CD4-positive, alpha-beta T cell (primary cell): ENCODE data around the gene SLC24A3. TPM values are rescaled to one million over a fixed set of nuclear protein-coding genes. Genes with fewer than 3 reads are reported as not detected.

Experiments
- ATAC-seq: fragments of 200-7000 bp; cut with Tn5 transposase; one replicate; pipeline ENCODE4 v1.10.0; 2022; ENCODE audit warnings: mild to moderate bottlenecking; ENCODE audit not compliant: poor library complexity
- CTCF ChIA-PET: fragments of 350-600 bp; sonication (Branson Sonifier 250); formaldehyde crosslinking; loops from one replicate; lab custom pipeline; 2021; ENCODE audit warnings: antibody characterized with exemption, inconsistent platforms; lab: Charles Lee
- POLR2A ChIA-PET: fragments of 350-600 bp; sonication (Branson Sonifier 250); formaldehyde crosslinking; loops from one replicate; lab custom pipeline; 2021; ENCODE audit warnings: antibody characterized with exemption, inconsistent platforms; lab: Charles Lee
- DNase-seq, 14 experiments: peaks; one replicate each; pipeline ENCODE4 v3.0.0-alpha.2; 2013 to 2020; ENCODE audit warnings: mixed read lengths in 2 of 14
- H3K27ac ChIP-seq, 2 donors: one replicate each; pipeline versions ENCODE4 v1.5.1 to v1.7.0; 2013; ENCODE audit warnings: low read length in 2 of 2, low read depth in 1 of 2, mild to moderate bottlenecking in 1 of 2
- H3K27me3 ChIP-seq, 2 experiments: 1 replicate in 1 of 2; 2 replicates in 1 of 2; pipeline versions ENCODE4 v1.6.1 to v1.7.0; 2013; ENCODE audit warnings: low read length in 2 of 2, control low read depth in 1 of 2, mild to moderate bottlenecking in 1 of 2, moderate library complexity in 1 of 2; ENCODE audit not compliant: insufficient read depth in 2 of 2, control insufficient read depth in 1 of 2
- H3K36me3 ChIP-seq: one replicate; pipeline ENCODE4 v1.6.1; 2013; ENCODE audit warnings: low read length, control low read depth; ENCODE audit not compliant: insufficient read depth
- H3K4me1 ChIP-seq: one replicate; pipeline ENCODE4 v1.6.1; 2013; ENCODE audit warnings: low read length, control low read depth; ENCODE audit not compliant: insufficient read depth
- H3K4me3 ChIP-seq: one replicate; pipeline ENCODE4 v1.5.1; 2013; ENCODE audit warnings: mild to moderate bottlenecking, low read length, moderate library complexity
- H3K9me3 ChIP-seq, 2 experiments: 1 replicate in 1 of 2; 2 replicates in 1 of 2; pipeline versions ENCODE4 v1.6.1 to v1.7.0; 2013; ENCODE audit warnings: low read length in 2 of 2, mild to moderate bottlenecking in 2 of 2, control low read depth in 1 of 2, moderate library complexity in 1 of 2; ENCODE audit not compliant: control insufficient read depth in 1 of 2, insufficient read depth in 1 of 2
- H3K27ac Mint-ChIP-seq: one replicate; pipeline ENCODE4 v1.8.0; 2020; ENCODE audit warnings: mixed read lengths
- H3K27me3 Mint-ChIP-seq: one replicate; pipeline ENCODE4 v1.8.0; 2021; ENCODE audit warnings: mixed read lengths
- H3K36me3 Mint-ChIP-seq: one replicate; pipeline ENCODE4 v1.8.0; 2021; ENCODE audit warnings: low read depth, mixed read lengths
- H3K4me1 Mint-ChIP-seq: one replicate; pipeline ENCODE4 v1.8.0; 2021; ENCODE audit warnings: low read depth, mixed read lengths
- H3K4me3 Mint-ChIP-seq: one replicate; pipeline ENCODE4 v1.8.0; 2020; ENCODE audit warnings: mild to moderate bottlenecking, mixed read lengths
- H3K9me3 Mint-ChIP-seq: one replicate; pipeline ENCODE4 v1.8.0; 2020; ENCODE audit warnings: mixed read lengths
- intact Hi-C, 2 experiments: fragments of 100-400 bp; cut with DNase I in 1 of 2; cut with micrococcal nuclease in 1 of 2; formaldehyde crosslinking; loops; one replicate each; pipeline versions ENCODE4 v1.15.1 to v1.9.0; 2023 to 2025; cut with DNase I, micrococcal nuclease
- total RNA-seq, 174 experiments: library from RNA in 2 of 174; stranded (reverse) in 2 of 174; gene quantifications; one replicate each; pipeline ENCODE4 v1.2.3 and lab custom pipeline; 2021 to 2026
- TF ChIP-seq, protein P1 (sequence below): fragments of 200-600 bp; IDR thresholded peaks from one replicate; pipeline ENCODE4 v1.8.0; 2022; ENCODE audit warnings: antibody characterized with exemption, mild to moderate bottlenecking

Gene SLC24A3
- total RNA-seq, 2 experiments from 2014 or later, result not detected

DNA sequence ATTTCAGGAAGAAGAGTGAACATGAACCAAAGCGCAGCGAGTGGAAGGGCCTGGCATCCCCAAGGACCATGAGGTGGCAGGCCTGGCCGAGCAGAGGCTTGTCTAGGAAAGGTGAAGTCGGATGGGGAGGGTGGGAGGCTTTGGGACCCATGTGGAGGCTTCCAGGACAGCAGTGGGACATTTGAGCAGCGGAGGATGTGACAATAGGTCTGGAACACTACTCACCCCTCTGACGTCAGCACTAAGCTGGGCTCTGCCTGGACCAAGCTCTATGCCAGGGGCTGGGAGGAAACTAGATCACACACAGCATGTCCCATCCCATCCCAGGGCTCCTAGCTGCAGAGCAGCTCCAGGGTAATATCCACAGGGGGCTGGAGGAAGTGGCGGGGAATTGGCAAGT lies 370.3 kb downstream of the SLC24A3 start:
- Histone ChIP-seq H3K27ac (no peak overlapping the region), H3K27me3 (peaks cover 0 to 2% of the 10 kb centered on the region in 2 experiments), H3K36me3 (no peaks in the 10 kb centered on the region), H3K9me3 (peaks cover 0 to 4% of the 10 kb centered on the region in 2 experiments), H3K4me1 (no peaks in the 10 kb centered on the region), H3K4me3 (no peak overlapping the region)
- Mint-ChIP-seq H3K27ac (no peak overlapping the region), H3K4me3 (no peak overlapping the region), H3K27me3 (no peaks in the 10 kb centered on the region), H3K9me3 (no peaks in the 10 kb centered on the region), H3K36me3 (no peaks in the 10 kb centered on the region), H3K4me1 (no peaks in the 10 kb centered on the region)
- ChIA-PET POLR2A (no interaction called here), CTCF (no interaction called here)
- intact Hi-C loops, result no loop called here
- no peak for DNase-seq
- no peak for ATAC-seq
- TF ChIP-seq, protein P1, sequence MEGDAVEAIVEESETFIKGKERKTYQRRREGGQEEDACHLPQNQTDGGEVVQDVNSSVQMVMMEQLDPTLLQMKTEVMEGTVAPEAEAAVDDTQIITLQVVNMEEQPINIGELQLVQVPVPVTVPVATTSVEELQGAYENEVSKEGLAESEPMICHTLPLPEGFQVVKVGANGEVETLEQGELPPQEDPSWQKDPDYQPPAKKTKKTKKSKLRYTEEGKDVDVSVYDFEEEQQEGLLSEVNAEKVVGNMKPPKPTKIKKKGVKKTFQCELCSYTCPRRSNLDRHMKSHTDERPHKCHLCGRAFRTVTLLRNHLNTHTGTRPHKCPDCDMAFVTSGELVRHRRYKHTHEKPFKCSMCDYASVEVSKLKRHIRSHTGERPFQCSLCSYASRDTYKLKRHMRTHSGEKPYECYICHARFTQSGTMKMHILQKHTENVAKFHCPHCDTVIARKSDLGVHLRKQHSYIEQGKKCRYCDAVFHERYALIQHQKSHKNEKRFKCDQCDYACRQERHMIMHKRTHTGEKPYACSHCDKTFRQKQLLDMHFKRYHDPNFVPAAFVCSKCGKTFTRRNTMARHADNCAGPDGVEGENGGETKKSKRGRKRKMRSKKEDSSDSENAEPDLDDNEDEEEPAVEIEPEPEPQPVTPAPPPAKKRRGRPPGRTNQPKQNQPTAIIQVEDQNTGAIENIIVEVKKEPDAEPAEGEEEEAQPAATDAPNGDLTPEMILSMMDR, result no peak

DNA sequence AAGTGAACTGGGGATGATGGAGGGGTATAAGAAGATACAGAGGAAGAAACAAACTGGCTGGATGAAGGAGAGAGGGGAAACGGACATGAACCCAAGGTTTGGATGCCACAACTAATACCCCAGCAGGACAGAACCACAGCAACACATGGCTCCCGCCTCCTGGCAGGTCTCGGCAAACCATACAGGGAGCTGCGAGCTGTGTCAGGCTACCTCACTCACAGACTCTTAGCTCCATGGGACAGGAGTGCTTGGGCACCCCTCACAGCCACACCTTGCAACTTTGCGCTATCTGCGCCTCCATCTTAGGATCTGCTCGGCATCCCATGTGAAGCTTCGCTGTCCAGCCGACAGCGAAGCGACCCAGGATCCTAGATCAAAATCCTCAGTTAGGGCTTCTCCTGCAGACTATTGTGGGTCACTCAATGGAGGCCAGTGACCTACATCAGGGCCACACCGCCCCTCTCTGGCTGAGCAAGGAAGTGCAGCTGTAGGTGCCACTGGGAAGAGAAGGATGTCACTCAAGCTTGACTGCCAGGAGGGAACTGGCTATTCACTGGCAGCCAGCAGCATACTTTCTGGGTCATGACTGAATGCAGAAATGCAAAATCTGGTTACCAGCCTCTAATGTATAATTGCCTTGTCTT lies 371.2 kb downstream of the SLC24A3 start:
- Mint-ChIP-seq H3K27ac (no peak overlapping the region), H3K4me1 (no peaks in the 10 kb centered on the region), H3K9me3 (no peaks in the 10 kb centered on the region), H3K36me3 (no peaks in the 10 kb centered on the region), H3K4me3 (no peak overlapping the region), H3K27me3 (no peaks in the 10 kb centered on the region)
- intact Hi-C loops, result no loop called here
- DNase-seq (peak in 8 of 14 experiments; percentile 3 to 32 (median 10)), ATAC-seq (no peak)
- Histone ChIP-seq H3K36me3 (no peaks in the 10 kb centered on the region), H3K9me3 (peaks cover 0 to 4% of the 10 kb centered on the region in 2 experiments), H3K4me3 (no peak overlapping the region), H3K4me1 (no peaks in the 10 kb centered on the region), H3K27ac (no peak overlapping the region), H3K27me3 (peaks cover 0 to 2% of the 10 kb centered on the region in 2 experiments)
- POLR2A ChIA-PET, result no interaction called here
- TF ChIP-seq, protein P1, result no peak
- CTCF ChIA-PET, result no interaction called here

DNA sequence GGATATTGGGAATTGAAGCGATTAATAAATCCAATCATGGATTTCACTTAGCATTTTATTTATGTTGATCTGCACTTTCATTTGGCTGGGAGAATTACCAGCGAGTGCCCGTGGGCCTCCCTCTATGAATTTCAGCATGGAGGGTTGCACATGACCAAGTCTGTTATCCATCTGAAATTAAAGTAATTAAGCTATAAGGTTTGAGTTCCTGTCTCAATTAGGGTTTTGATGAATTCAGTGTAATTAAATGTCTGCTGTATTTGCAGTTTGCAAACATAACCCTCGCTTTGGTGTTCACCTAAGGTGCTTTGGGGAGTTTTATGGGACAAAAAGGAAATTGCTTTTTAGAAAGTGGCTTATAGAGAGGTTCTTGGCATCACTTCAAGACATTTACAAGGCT lies 375.8 kb downstream of the SLC24A3 start:
- Histone ChIP-seq H3K4me1 (no peaks in the 10 kb centered on the region), H3K27ac (no peak overlapping the region), H3K36me3 (no peaks in the 10 kb centered on the region), H3K4me3 (no peak overlapping the region), H3K9me3 (peaks cover 0 to 4% of the 10 kb centered on the region in 2 experiments), H3K27me3 (peaks cover 0 to 2% of the 10 kb centered on the region in 2 experiments)
- Mint-ChIP-seq H3K9me3 (no peaks in the 10 kb centered on the region), H3K4me3 (no peak overlapping the region), H3K27me3 (no peaks in the 10 kb centered on the region), H3K27ac (no peak overlapping the region), H3K4me1 (no peaks in the 10 kb centered on the region), H3K36me3 (no peaks in the 10 kb centered on the region)
- TF ChIP-seq, protein P1, result no peak
- DNase-seq (no peak), ATAC-seq (no peak)
- ChIA-PET POLR2A (no interaction called here), CTCF (no interaction called here)
- intact Hi-C loops, result no loop called here
